Dermis microvascular lymphatic vessel endothelial cell (primary cell): ENCODE data around the gene SPX. TPM values are rescaled to one million over a fixed set of nuclear protein-coding genes. Genes with fewer than 3 reads are reported as not detected.

Experiments used
- DNase-seq, 2 donors: peaks; one replicate each; pipeline versions ENCODE4 v3.0.0 to v3.0.0-alpha.2; 2010; ENCODE audit warnings: low read depth in 2 of 2
- total RNA-seq: library from RNA; depleted of rRNA; stranded (reverse); fragments of >200 nt; gene quantifications from 2 replicates; pipeline ENCODE4 v1.2.1, GENCODE V29; 2014

The SPX gene, protein sequence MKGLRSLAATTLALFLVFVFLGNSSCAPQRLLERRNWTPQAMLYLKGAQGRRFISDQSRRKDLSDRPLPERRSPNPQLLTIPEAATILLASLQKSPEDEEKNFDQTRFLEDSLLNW
- total RNA-seq: not detected in 2 replicates

DNA sequence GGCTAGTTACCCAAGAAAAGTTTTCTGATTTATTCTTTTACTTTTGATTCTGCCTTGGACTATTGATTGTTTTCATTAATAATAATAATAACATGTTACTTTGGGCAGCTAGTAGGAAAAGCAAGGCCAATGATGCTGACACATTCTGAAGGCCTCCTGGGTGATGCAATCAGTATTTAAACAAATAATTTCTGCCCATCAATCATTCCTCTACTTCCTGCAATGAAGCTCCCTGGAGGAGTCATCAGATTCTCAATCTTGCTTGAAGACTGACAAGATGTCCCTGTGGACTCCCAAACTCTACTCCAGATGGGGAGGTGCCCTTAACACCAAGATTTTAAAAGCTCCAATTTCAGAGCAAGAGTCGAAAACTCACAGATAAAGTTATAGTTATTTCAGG is at the start of gene SPX:
Gene SPX, plus strand, starts transcription at position 244 of the 400 bp plus-strand sequence. CDS start 177 bp downstream, outside the sequence.
- DNase-seq: no peak

DNA sequence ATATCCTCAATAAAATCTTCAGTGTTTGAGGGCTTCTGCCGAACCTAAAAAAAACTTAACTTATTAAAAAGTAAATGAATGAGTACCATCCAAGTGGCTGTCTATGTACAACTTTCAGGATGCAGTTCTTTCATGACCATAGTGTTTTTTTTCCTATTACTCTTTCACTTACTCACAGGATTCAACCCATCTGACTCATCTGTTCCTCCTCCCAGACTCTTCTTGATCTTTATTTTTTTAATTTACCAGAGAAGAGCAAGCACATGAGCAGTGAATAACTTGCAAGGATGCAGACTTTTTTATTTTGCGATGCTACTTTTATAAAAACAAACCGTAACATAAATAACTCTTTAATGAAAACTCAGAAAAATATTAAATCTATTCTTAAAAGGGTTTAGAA is 49.1 kb upstream of the SPX start:
- DNase-seq: peak in 1 of 2 donors; percentile 68

DNA sequence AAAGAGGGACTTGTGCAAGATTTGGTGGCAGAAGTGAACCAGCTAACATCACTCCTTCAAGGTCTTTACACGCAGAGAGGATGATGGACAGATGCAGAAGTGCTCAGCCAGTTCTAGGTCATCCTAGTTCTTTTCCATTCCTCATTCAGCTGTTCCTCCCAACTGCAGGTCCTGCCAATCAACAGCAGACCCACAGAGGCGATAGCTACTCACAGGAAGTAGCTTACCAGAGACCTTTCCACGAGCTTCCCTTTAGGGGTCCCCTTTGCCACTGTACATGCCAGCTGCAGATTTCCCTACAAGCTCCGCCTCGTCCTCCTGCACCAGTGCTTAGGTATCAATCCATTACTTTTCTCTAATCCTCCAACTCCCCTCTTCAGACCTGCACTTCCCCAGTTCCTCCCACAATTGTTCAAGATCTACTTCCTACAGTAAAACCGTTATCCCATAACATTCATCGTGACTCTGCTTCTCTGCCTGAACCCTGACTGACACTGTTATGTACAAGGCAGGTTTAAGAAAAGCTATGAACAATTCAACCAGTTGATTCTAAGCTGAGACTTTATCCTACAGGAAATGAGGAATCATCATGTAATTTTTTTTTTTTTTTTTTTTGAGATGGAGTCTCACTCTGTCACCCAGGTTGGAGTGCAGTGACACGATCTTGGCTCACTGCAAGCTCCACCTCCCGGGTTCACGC is 47.2 kb upstream of the SPX start:
- no peak for DNase-seq

DNA sequence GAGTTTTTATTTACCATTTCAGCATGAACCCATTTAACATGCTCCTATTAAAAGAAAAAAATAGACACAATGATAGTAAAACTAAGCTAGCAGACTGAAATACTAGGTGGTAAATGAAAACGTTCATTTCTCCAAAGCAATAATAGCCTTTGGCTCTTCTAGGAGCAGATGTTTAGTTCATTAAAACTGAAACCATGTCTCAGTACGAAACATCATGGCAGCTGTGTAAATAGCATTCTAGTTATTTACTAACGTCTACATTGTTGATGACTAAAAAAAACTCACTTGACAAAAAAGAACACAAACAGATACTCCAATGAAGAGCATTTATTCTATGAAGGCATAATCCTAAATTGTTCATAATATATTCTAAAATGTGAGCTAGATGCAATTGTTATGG is 42.6 kb upstream of the SPX start:
- no peak for DNase-seq

DNA sequence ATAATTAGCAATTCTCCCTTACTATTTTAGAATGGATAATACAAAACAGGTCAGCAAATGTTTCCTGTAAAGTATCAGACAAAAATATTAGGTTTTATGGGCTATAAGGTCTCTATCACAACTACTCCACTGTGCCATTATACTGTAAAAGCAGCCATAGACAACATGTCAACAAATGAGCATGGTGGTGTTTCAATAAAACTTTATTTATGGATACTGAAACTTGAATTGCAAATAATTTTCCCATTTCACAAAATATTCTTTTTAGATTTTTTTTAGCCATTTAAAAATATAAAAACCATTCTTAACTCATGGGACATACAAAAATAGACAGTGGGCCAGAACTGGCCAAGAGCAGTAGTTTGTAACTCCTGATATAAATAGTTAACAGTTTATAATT is 40.1 kb upstream of the SPX start:
- DNase-seq: no peak

DNA sequence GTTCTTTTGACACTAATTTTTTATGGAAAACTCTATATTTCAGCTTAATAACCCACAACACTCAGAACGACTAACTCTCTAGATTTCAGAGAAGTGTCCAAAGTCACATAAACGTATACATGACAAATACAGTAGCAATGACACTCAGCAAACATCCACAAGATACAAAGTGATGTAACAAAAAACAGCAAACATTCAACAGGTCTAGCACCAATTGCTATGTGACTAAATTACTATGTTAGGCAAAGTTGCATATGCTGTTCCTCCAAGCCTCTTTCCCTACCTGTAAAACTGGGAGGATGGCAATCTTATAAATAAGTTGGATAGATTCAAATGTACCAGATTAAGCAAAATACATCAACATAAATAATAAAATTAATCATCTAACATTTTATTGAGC is 26.3 kb upstream of the SPX start:
- no peak for DNase-seq

DNA sequence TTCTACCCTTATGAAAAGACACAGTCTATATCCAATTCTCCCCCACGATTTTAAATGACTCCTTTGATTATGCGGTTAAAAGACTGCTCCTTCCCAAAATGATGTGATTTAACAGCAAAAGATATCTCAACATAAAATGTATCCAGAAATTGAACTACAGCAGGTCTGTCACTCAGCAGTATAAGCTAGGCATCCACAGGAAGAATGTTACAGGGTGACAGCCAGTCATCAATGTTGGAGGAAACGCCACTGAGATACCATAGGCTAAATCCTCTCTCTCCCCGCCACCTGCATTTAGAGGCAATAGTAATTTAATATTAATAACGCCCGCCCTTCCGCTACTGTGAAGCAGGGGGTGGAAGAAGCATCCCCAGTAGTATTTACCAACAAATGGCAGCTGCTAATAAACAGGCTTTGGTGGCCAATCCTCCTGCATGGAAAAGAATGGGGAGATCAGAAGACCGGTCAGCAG is 25.3 kb upstream of the SPX start:
- DNase-seq: no peak

DNA sequence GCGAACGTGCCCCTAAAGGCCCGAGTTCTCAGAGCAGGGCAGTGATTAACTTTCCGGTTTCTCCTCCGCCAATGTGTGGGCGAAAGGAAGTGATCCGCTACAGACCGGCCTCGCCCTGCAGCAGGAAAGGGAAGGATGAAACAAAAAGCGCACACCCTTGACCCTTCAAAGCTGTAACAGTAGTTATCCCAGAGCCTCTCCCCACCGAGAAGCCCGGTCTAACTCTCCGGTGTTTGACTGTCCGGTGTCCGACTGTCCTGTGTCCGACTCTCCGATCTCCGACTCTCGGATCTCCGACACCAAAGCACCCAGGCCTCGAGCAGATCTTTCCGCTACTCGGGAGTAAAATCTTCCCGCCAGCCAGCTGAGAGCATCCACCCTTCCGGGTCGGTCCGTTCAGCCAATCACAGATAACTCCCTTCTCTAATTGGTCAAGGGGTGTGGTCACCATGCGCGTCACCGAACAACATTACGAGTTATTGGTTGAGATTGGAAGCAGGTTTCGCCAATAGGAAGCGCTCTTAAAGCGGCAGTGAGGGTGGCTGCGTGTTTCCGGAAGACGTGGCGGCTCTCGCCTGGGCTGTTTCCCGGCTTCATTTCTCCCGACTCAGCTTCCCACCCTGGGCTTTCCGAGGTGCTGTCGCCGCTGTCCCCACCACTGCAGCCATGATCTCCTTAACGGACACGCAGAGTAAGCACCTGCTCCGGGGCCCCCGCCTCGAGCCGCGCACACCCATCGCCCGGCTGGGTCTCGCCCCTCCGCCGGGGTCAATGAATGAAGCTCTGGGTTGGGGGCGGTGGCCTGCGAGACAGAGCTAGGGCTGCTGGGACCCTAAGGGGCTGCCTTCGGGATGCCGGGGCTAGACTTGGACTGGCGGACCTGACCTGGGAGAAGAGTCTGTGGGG is 24.6 kb upstream of the SPX start, which contains the start of the genes GOLT1B and RECQL:
Gene GOLT1B, plus strand, starts transcription at position 532 of the 906 bp plus-strand sequence. Its CDS starts 135 bp downstream, at position 667.
Gene RECQL, minus strand, starts transcription at position 378 of the 906 bp plus-strand sequence. CDS start 2,065 bp downstream, outside the sequence.
- DNase-seq: peak; percentile 99

DNA sequence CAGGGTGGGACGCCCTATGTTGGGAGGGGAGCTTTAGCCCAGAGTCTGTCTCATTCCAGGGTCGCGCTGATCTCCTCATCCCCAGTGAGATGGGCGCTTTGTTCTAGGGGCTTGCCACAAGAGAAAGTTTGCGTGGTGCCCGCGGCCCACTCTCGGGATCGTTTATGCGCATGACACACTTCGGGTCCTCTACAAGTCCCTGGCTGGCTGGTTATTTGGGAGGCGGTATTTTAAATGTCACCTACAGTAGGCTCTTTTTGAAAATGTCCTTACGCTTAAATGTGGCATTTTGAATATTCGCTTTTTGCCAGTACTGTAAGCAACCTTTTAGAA is 24.0 kb upstream of the SPX start:
- peak; percentile 23 to 70 for DNase-seq

DNA sequence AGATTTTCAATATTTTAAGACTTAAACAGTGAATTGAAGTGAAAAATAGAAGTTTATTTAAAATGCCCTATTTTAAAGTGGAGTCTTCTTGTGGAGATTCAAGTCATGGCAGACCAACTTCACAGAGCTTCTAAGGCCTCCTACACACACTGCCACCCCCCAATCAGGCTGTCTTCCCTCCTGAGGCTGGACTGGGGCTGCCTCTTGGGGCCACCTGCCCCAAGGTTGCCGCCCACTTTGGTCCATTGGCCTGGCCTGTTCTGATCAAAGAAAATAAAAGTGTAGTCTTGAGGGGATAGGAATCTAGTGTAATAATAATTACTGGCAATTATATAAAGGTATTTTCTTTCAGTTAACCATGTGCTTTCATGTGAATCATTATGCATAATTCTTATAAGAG is 23.2 kb upstream of the SPX start:
- DNase-seq: no peak

DNA sequence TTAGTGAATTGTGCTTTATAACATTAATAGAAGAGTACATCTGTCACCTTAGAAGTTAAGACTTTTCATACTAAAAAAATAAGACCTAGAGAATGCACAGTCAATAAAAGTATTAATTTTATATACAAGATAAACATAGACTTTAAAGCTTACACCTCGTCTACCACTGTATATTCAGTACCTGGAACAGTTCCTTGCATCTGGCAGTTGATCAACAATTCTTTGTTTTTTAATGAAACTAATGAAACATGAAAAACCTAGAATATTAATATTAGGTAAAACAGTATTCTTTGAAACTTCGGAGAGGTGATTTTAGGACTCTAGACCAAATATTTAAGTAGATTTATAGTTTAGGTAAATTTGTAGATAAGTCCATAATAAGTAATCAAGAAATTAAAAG is 20.2 kb upstream of the SPX start:
- DNase-seq: no peak

DNA sequence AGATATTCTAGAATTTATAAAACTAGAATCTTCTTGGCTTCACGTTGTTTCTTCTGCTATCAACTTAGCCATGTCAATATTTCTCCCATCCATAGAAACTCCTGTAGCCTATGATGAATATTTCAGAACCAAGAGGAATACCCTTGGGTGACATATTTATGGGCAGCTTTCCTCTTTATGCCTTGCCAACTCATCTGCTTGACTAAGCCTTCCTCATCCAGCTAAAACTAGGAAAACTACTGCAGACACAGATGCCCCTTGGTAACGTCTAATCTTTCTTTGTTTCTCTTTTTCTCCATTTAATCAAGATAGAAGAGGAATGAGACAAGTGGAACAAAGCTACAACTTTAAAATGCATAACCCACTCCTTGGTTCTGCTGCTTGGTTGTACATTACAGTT is 18.2 kb upstream of the SPX start:
- DNase-seq: no peak

DNA sequence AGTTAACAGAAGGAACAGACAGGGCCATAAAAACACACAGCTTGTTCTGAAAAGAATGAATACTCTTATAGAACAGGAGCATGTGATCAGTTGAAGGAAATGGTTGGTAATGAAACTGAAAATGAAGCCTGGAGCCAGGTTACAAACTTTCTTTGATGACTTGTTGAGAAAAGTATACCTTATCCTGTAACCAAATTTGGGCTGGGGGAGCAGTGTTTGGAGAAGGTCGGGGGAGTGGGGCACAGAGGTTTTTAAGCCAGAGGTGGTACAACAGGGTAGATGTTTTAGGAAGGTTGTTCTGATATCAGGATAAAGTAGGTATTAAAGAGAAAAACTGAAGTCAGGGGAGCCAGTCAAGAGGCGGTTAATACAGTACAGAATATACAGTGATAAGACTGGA is 16.3 kb upstream of the SPX start:
- DNase-seq: no peak

DNA sequence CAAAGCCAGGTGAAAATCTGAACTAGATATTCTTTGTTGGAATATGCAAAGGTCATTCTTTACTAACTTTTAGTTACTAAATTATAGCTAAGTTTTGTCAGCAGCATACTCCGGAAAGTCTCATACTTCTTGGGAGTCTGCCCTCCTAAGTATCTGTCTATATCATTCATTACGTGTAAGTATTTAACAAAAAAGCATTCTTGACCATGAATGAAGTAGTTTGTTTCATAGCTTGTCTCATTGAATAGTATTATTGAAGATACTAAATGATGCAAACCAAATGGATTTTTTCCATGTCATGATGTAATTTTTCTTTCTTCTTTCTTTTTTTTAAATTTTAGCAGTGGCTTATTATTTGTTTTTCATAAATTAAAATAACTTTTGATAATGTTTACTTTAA is 9.8 kb upstream of the SPX start:
- DNase-seq: no peak

DNA sequence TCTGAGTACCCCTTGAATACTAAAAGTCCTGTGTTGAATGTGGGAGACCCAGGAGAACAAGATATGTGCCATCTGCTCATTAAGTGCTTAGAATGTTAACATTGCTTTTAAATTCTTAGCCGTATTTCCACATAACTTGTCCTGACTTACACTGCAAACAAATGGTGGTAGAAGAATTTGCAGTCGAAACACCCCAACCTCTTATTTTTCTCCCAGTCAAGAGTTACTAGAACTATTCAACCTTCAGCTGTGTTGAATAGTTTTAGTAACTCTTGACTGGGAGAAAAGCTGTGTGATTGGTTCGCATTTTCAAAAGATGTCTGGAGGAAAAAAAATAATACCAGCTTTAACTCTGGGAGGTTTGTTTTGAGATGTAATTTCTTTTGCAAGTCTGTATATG is 7.6 kb upstream of the SPX start:
- no peak for DNase-seq

DNA sequence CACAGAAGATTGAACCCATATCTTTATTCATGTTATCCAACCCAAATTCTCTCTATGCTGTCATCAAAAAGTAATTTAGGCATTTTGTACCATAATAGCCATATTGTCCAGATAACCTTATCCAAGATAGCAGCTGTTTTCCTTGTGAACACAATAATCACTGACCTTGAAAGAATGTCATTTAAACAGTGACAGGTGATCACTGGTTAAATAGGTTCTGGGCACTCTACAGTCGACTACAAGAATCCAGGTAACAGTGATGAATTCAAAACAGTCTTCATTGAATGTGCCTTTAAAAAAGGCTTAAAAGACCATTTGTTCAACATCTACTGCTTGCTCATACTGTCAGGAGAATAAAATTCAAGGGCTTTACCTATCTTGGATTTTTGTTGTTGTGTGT is 4.6 kb upstream of the SPX start:
- no peak for DNase-seq

DNA sequence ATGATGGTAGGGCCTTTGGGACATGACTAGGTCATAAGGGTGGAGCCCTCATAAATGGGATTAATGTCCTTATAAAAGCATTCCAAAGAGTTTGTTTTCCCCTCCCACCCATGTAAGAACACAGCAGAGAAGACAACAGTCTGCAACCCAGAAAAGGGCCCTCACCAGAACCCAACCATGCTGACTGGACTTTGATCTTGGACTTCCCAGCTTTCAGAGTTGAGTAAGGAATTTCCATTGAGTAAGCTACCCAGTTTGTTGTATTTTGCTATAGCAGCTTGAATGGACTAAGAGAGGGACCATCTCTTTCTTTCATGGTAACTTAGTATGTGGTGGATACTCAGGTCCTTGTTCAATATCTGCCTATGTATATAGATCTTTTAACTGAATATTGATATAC is 2.9 kb upstream of the SPX start:
- DNase-seq: no peak

DNA sequence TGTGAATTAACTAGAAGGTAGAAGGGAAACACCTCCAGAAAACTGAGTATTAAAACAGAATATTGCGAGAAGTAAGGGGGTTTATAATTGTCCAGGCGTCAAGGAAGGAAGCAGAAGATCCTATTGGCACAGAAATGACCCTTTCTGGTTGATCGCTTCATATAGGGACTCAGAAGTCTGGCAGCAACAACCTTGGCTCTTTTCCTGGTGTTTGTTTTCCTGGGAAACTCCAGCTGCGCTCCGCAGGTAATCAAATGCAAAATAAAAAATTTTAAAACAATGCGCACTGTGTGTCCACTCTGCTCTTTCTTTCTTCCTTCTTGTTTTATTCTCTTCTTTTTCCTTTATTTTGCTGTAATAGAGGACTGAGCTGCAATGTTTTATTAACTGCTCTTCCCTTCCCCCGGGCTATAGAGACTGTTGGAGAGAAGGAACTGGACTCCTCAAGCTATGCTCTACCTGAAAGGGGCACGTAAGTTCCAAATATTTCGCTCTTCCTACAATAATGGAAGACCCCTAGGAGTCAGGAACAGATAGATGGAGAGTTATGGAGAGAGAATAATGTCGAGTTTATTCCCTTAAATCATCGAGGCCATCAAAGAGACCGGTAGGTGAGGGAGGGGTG is 737 bp downstream of the SPX start:
- no peak for DNase-seq

DNA sequence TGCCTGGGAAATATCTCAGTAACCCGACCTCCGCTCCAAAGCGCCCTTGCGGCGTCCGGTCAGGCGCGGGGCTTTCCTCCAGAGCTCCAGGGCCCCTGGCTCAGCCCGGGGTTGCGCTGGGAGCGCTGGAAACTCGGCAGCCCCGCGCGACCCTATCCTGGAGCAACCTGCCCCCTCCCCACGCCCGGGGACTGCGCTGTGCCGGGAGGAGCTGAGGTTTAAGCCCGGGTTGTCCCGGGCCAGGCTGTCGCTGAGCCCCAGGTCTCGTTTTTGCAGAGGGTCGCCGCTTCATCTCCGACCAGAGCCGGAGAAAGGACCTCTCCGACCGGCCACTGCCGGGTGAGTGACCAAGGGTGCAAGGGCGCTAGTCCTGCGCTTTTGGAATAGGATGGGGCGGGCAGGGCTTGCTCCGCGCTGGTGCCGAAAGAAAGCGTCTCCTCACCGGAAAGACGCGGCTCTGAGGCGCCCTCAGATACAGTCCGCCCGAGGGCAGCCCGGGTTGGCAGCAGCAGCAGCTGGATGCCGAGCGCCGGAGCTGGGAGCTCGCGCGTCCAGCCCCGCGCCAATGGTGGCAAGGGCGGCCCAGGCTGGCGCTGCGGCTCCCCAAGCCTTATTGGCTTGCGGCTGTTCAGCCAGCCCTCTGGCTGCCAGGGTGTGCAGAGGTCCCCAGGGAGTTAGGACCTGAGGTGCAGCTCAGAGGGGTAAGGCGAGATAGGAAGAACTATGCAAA is 1.5 kb downstream of the SPX start:
- peak in 1 of 2 donors; percentile 48 for DNase-seq

DNA sequence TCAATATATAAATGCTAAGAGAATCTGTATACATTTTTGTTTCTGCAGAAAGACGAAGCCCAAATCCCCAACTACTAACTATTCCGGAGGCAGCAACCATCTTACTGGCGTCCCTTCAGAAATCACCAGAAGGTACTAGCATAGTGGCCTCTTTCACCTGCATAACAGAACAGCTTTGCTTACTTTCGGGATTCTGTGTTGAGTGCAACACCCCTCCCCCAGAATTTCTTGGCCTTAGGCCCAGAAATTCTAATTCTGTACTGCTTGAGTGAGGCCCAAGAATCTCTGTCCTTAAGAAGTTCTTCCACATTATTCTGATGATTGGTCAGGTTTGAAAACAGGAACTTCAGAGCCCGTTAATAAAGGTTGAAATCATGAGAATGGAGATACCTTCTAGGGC is 2.9 kb downstream of the SPX start:
- no peak for DNase-seq

DNA sequence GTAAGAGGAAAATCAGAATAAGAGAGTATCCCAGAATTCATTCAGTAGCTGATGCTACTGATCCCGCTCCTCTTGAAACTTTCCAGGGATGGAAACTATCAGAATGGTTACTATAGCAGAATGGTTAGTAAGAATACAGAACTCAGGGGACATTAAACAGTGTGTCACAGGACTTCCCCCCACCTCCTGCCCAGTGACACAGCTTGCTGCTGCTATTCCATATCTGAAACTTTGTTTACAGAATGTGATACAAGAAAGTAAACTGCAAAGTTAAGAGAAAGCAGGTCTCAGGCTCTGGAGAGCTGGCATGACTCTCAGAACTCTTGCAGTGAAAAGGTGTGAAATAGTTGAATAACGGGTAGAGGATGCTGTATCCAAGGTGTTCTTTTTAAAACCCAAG is 3.4 kb downstream of the SPX start:
- DNase-seq: no peak
